ENCODE measurements around the gene ARHGEF3.

GRCh38 chr3:56845505-56845904 is 43.8 kb upstream of the ARHGEF3 start:
- TF ChIP-seq, protein P1, sequence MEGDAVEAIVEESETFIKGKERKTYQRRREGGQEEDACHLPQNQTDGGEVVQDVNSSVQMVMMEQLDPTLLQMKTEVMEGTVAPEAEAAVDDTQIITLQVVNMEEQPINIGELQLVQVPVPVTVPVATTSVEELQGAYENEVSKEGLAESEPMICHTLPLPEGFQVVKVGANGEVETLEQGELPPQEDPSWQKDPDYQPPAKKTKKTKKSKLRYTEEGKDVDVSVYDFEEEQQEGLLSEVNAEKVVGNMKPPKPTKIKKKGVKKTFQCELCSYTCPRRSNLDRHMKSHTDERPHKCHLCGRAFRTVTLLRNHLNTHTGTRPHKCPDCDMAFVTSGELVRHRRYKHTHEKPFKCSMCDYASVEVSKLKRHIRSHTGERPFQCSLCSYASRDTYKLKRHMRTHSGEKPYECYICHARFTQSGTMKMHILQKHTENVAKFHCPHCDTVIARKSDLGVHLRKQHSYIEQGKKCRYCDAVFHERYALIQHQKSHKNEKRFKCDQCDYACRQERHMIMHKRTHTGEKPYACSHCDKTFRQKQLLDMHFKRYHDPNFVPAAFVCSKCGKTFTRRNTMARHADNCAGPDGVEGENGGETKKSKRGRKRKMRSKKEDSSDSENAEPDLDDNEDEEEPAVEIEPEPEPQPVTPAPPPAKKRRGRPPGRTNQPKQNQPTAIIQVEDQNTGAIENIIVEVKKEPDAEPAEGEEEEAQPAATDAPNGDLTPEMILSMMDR (IDR thresholded peaks at IDR 0.05 in 8 of 11, conservative IDR thresholded peaks at IDR 0.05 in 3 of 11): no peak
- no peak for TF ChIP-seq POLR2AphosphoS5 (IDR thresholded peaks at IDR 0.05)
